ENCODE results near the gene EHD3.

- no peak for TF ChIP-seq CTCF (IDR thresholded peaks at IDR 0.05 in 8 of 11, conservative IDR thresholded peaks at IDR 0.05 in 3 of 11)
- TF ChIP-seq POLR2A (IDR thresholded peaks at IDR 0.05): no peak
- TF ChIP-seq POLR2AphosphoS5 (IDR thresholded peaks at IDR 0.05): no peak
These were observed 13.8 kb downstream of the EHD3 start for GRCh38 chr2:31247711-31248110.

Measured in spleen (tissue), 7 donors.